SK-N-SH (cell line): ENCODE results near the gene NPY2R.

Experiments
- CTCF ChIP-seq: fragments of 200-600 bp; sonication (generic); IDR thresholded peaks from 2 replicates; pipeline ENCODE4 v1.6.1; 2017; ENCODE audit warnings: antibody characterized with exemption, mild to moderate bottlenecking, moderate library complexity
- POLR2AphosphoS5 ChIP-seq: IDR thresholded peaks from 2 replicates; pipeline ENCODE4 v1.6.1; 2012; ENCODE audit warnings: low read depth, low read length
- TAF1 ChIP-seq: IDR thresholded peaks from 2 replicates; pipeline ENCODE4 v1.6.1; 2012; ENCODE audit warnings: low read depth, mild to moderate bottlenecking, low read length, moderate library complexity, borderline replicate concordance

GRCh38 chr4:155197757-155198156, 10.7 kb upstream of the NPY2R start:
- TF ChIP-seq CTCF, result no peak
- TF ChIP-seq POLR2AphosphoS5, result no peak
- no peak for TF ChIP-seq TAF1
